DND-41 (cell line): ENCODE data around the gene SEC31A.
A peak's percentile ranks its signal among the peaks of the same experiment; 100 is the strongest.

Experiments used
- ATAC-seq: fragments of 200-7000 bp; cut with Tn5 transposase; 3 replicates; pipeline ENCODE4 v1.9.1; 2021; ENCODE audit warnings: low read depth; ENCODE audit not compliant: insufficient read depth
- DNase-seq: peaks from one replicate; pipeline ENCODE4 v3.0.0-alpha.2; 2020
- H2AFZ ChIP-seq: 2 replicates; pipeline ENCODE4 v1.6.0; 2012; ENCODE audit warnings: low read depth, low read length
- H3K27ac ChIP-seq: 2 replicates; pipeline ENCODE4 v1.5.1; 2012; ENCODE audit warnings: low read length, inconsistent platforms
- H3K27me3 ChIP-seq: fragments of 200-600 bp; sonication (generic); 2 replicates; pipeline ENCODE4 v1.6.0; 2012; ENCODE audit warnings: low read length, mild to moderate bottlenecking, inconsistent platforms; ENCODE audit not compliant: insufficient read depth, poor library complexity
- H3K36me3 ChIP-seq: 2 replicates; pipeline ENCODE4 v1.5.1; 2012; ENCODE audit warnings: low read length, inconsistent platforms; ENCODE audit not compliant: insufficient read depth
- H3K4me1 ChIP-seq: 2 replicates; pipeline ENCODE4 v1.5.1; 2012; ENCODE audit warnings: mild to moderate bottlenecking, low read length; ENCODE audit not compliant: insufficient read depth
- H3K4me2 ChIP-seq: 2 replicates; pipeline ENCODE4 v1.6.0; 2012; ENCODE audit warnings: mild to moderate bottlenecking, moderate library complexity, low read length, inconsistent platforms; ENCODE audit not compliant: insufficient read depth
- H3K4me3 ChIP-seq, 2 experiments: fragments of 200-600 bp in 1 of 2; shearing (Covaris generic) in 1 of 2; 2 replicates each; pipeline ENCODE4 v1.5.1; 2012 to 2016; ENCODE audit warnings: inconsistent platforms in 2 of 2, low read length in 2 of 2, mild to moderate bottlenecking in 2 of 2, low read depth in 1 of 2, moderate library complexity in 1 of 2
- H3K79me2 ChIP-seq: 2 replicates; pipeline ENCODE4 v1.6.0; 2012; ENCODE audit warnings: low read length, inconsistent platforms; ENCODE audit not compliant: insufficient read depth
- H3K9ac ChIP-seq: 2 replicates; pipeline ENCODE4 v1.6.0; 2012; ENCODE audit warnings: low read depth, mild to moderate bottlenecking, inconsistent platforms, low read length, moderate library complexity
- H3K9me3 ChIP-seq: 2 replicates; pipeline ENCODE4 v1.5.1; 2012; ENCODE audit warnings: low read length, moderate library complexity, mild to moderate bottlenecking, inconsistent platforms; ENCODE audit not compliant: insufficient read depth, severe bottlenecking
- H4K20me1 ChIP-seq: 2 replicates; pipeline ENCODE4 v1.6.0; 2012; ENCODE audit warnings: low read length; ENCODE audit not compliant: insufficient read depth
- CTCF ChIP-seq: IDR thresholded peaks from 2 replicates; pipeline ENCODE4 v1.5.1; 2012; ENCODE audit warnings: borderline replicate concordance, low read length, moderate library complexity, mild to moderate bottlenecking; ENCODE audit not compliant: poor library complexity, severe bottlenecking; ENCODE audit errors: extremely low read depth
- EZH2 ChIP-seq: IDR thresholded peaks from 3 replicates; pipeline ENCODE4 v1.6.1; 2012; ENCODE audit warnings: borderline replicate concordance, low read depth, mild to moderate bottlenecking, moderate library complexity, low read length, inconsistent platforms; ENCODE audit not compliant: severe bottlenecking

SEC31A gene

GRCh38 chr4:82890528-82890900 is 439 bp downstream of the SEC31A start:
- 0 out of 2 replicates have a peak, but pooled peaks cover 3% of the 10 kb centered on the region for H4K20me1 ChIP-seq
- peaks cover 74% of the 10 kb centered on the region for H3K79me2 ChIP-seq
- H3K9ac ChIP-seq = peak overlapping the region; percentile 93
- H3K4me2 ChIP-seq = peak overlapping the region; percentile 80
- H3K4me3 ChIP-seq = peak overlapping the region; percentile 94 to 95
- peak overlapping the region; percentile 92 for H3K27ac ChIP-seq
- peak overlapping the region; percentile 84 for H2AFZ ChIP-seq
- no peaks in the 10 kb centered on the region for H3K9me3 ChIP-seq
- peaks cover 24% of the 10 kb centered on the region for H3K36me3 ChIP-seq
- no peak for ATAC-seq
- H3K4me1 ChIP-seq = peaks cover 46% of the 10 kb centered on the region
- H3K27me3 ChIP-seq = no peaks in the 10 kb centered on the region
- no peak for DNase-seq
- TF ChIP-seq CTCF (no peak), EZH2 (no peak)

- Histone ChIP-seq H3K27ac (no peak overlapping the region), H3K4me1 (peaks cover 46% of the 10 kb centered on the region), H3K36me3 (peaks cover 12% of the 10 kb centered on the region), H4K20me1 (0 out of 2 replicates have a peak, but pooled peaks cover 3% of the 10 kb centered on the region), H3K79me2 (peaks cover 75% of the 10 kb centered on the region), H3K4me2 (peak overlapping the region; percentile 80), H2AFZ (no peak overlapping the region), H3K27me3 (no peaks in the 10 kb centered on the region), H3K9ac (peak overlapping the region; percentile 93), H3K4me3 (peak overlapping the region; percentile 94 to 95; a peak in 3 of 4 replicates), H3K9me3 (no peaks in the 10 kb centered on the region)
- TF ChIP-seq CTCF = no peak
- no peak for TF ChIP-seq EZH2
- DNase-seq (no peak), ATAC-seq (no peak)
These were observed 1.7 kb downstream of the SEC31A start for GRCh38 chr4:82889287-82889686.

DNA sequence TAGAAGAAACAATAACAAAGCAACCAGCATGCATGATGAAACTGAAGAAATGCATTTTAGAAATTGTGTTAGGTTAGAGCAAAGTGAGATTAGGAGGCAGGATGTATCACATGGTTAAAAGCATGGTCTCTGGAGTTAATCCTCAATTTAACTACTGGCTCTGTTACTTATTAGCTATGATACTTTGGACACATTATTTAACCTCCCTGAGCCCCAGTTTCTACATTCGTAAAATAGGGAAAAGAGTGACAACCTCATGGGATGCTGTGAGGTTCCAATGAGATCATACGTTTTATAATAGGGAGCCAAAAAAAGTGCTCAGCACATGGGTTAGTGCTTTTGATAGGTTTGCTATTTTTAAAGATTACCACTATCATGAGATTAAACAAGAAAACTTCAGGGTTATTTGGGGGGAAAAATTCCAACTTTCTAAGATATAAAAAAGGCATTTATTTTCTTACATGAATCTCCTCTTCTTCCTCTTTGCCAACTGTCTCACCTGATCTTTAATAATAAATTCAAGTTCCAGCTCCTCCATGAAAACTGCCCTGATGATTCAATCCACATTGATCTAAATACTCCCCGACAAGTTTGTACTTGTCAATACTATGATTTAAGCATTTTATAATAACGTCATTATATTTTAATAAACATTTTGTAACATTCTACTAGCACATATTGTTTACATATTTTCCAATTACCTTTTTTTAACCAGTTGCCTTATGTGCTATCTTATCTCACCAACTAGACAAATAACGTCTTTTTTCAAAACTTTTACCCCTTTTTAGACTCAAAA is 4.6 kb downstream of the SEC31A start:
- Histone ChIP-seq H2AFZ (no peak overlapping the region), H3K9ac (no peak overlapping the region), H3K36me3 (peaks cover 5% of the 10 kb centered on the region), H3K27me3 (no peaks in the 10 kb centered on the region), H3K4me2 (peak overlapping the region; percentile 30; the same call in 1 of the 2 replicates), H3K9me3 (no peaks in the 10 kb centered on the region), H3K79me2 (peaks cover 94% of the 10 kb centered on the region), H3K4me1 (peaks cover 22% of the 10 kb centered on the region), H4K20me1 (peaks cover 7% of the 10 kb centered on the region; the same call in 1 of the 2 replicates), H3K27ac (no peak overlapping the region), H3K4me3 (no peak overlapping the region)
- no peak for ATAC-seq
- TF ChIP-seq EZH2 (no peak), CTCF (no peak)
- no peak for DNase-seq
